ENCODE data around the gene SBF2.

- TF ChIP-seq CTCF (conservative IDR thresholded peaks at IDR 0.05; ENCODE audit: low read depth, low read length) (no peak), EZH2 (IDR thresholded peaks at IDR 0.05; ENCODE audit: low read length, unreplicated experiment) (no peak)
These were observed 180.2 kb downstream of the SBF2 start for GRCh38 chr11:10113852-10114251.
